HG03108 (cell line): ENCODE data around the gene TMEM161A.
"Not testable (repeated sequence)": the region's sequence is repeated elsewhere in the genome, so short reads cannot be mapped to it uniquely, and the experiment has no call there.

ENCODE experiments used
- ATAC-seq: cut with Tn5 transposase; IDR thresholded peaks from one replicate; pipeline ENCODE4 v1.9.1; 2021; ENCODE audit warnings: moderate library complexity; ENCODE audit not compliant: unreplicated experiment

TMEM161A gene

GRCh38 chr19:19122902-19123301 lies 15.4 kb downstream of the TMEM161A start:
- ATAC-seq, result no peak

- no peak for ATAC-seq
These were observed 16.9 kb downstream of the TMEM161A start for GRCh38 chr19:19121371-19121770.

DNA sequence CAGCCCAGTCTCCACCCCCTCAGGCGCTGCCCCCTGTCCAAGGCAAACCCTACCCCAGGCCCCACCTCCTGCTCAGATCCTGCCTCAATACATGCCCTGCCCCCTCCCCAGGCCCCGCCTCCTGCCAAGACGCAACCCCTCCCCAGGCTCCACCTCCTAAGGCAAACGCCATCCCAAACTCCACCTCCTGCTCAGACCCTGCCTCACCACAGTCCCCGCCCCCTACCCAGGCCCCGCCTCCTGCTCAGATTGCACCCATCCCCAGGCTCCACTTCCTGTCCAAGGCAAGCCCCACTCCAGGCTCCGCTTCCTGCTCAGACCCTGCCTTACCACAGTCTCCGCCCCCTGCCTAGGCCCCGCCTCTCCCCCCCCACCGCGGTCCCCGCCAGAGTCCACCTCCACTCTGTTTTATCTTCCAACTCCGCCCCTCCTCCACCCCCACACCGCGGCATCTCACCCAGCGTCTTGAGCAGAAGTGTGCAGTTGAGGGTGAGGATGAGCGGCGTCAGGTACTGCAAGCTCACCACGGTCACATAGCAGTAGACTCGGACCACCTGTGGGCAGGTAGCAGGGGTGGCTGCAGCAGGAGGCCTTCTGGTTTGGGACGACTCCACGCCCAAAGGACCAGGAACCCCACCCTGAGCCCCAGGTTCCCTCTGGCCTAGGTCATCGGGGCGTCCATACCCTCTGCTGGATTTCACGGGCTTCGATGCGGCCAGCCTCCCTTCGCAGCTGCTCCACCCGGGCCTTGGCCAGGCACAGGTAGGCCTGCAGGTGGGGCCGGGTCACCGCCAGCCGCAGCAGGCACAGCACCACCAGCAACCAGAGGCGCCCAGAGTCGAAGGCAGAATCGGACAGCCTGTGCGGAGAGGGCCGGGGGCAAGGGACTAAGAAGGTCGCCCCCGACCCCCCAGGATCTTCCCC lies 17.7 kb downstream of the TMEM161A start:
- no peak for ATAC-seq

DNA sequence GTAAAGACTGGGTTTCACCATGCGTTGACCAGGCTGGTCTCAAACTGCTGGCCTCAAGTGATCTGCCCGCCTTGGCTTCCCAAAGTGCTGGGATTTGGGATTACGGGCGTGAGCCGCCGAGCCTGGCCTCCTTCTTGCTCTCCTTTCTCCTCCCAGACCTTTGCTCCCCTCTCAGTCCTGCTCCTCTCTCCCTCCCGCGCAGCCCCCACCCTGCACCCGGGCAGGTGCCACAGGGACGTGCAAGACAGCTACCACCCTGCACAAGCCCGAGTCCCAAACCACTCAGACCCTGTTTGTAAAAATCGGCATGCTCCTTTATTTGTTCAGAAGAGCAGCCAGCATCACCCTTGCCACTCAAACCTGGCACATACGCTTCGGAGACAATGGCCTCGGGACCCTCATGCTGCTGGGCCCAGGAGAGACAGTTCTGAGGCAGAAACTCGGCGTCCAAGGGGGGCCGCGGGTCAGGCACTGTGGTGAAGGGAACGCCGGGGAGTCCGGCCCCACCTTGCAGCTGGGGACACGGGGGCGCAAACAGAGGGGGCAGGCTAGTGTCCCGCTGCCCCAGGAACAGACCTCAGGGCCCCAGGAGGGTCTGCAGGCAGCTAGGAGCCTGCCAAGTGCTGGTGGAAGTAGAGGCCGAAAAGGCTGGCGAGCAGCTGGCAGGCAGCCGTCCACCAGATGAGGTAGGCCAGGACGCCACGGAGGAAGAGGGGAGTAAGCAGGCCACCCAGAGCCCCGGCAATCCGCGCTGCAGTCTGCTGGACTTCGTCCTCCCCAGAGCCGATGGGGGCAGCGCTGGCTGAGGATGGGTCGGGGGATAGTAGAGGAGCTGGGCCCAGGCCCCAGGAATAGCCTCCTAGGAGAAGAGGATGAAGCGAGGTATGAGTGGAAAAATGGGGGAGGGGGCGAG lies 18.7 kb downstream of the TMEM161A start:
- no peak for ATAC-seq

DNA sequence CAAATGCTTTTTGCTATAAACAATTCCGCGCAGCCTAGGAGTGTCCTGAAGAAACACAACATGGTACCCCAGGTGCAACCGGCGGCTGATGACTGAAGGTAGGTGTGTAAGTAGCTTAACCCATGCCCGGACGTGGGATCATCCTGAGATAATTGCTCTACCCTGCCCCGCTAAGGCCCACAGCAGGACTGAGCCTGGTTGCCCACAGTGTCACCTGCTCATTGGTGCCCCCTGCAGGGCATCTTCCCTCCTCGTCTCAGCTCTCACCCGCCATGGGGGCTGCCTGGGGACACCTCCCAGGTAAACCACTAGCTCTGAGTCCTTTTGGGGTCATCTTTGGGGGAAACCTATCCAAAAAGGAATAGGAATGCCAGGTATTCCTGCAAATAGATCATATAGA lies 22.3 kb downstream of the TMEM161A start:
- no peak for ATAC-seq

GRCh38 chr19:19113040-19113626 lies 25.1 kb downstream of the TMEM161A start:
- no peak for ATAC-seq

DNA sequence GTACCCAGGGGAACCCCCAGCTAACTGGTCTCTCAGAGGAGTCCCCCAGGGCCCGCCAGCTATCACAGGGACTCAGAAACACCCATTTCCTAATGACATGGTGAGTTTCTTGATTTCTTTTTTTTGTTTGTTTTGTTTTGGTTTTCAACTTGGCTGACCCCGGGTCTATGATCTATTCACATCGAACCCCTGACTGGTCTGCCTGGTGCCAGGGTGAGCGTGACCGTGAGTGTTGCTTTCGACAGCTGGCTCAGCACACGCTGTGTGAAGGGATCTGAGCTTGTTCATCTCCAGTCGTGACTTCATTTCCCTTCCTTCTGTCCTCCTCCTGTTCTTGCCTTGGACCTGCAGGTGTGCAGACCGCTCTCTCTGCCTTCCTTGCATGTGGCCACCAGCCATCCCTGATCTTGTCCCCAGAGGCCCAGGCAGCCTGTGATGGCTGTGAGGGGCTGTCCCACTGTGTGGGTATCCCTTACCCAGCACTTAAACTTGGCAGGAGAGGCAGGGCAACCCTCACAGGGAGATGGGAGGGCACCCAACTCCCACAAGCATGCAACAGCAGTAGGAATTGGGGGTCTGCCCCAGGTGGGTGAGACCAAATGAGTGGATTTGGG lies 26.2 kb downstream of the TMEM161A start:
- ATAC-seq, result no peak

GRCh38 chr19:19111136-19111835 lies 27.0 kb downstream of the TMEM161A start:
- ATAC-seq, result no peak

- ATAC-seq, result no peak
These were observed 27.7 kb downstream of the TMEM161A start for GRCh38 chr19:19110410-19111135.

- no peak for ATAC-seq
These were observed 28.7 kb downstream of the TMEM161A start for GRCh38 chr19:19109601-19110000.

DNA sequence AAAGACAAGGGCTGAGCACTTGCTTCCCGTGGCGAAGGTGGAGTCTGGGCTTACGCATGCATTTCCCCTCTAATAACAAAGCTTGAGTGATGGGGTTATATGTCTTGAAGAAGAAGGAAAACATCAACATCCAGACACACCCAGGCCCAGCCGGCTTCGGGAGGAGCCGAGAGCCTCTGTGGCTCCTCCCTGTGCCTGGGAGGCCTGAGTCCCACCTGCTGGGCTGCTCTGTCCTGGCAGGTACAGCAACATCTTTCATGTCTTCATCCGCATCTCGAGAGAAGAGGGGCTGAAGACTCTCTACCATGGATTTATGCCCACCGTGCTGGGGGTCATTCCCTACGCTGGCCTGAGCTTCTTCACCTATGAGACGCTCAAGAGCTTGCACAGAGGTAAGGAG lies 30.6 kb downstream of the TMEM161A start:
- ATAC-seq, result no peak

DNA sequence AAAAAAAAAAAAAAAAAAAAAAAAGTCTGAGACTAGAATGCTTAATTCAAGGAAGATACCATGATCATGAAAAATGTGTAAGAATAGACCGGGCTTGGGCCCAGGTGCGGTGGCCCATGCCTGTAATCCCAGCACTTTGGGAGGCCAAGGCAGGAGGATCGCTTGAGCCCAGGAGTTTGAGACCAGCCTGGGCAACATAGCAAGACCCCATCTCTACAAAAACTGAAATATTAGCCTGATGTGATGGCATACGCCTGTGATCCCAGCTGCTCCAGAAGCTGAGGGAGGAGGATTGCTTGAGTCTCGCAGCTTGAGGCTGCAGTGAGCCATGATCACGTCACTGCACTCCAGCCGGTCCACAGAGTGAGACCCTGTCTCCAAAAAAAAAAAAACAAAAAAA lies 31.3 kb downstream of the TMEM161A start:
- ATAC-seq, result not testable (repeated sequence)

- no peak for ATAC-seq
These were observed 32.2 kb downstream of the TMEM161A start for GRCh38 chr19:19106056-19106551.

- ATAC-seq, result no peak
These were observed 32.8 kb downstream of the TMEM161A start for GRCh38 chr19:19105365-19106055.

DNA sequence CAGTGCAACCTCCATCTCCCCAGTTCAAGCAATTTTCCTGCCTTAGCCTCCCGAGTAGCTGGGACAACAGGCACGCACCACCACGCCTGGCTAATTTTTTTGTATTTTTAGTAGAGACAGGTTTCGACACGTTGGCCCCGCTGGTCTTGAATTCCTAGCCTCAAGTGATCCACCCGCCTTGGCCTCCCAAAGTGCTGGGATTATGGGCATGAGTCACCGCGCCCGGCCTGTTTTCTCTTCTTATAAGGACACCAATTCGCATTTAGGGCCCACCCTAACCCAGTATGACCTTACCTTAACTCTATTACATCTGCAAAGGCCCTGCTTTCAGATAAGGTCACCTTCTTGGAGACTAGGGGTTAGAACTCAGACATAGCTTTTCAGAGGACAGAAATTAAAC lies 35.1 kb downstream of the TMEM161A start:
- no peak for ATAC-seq

- ATAC-seq, result not testable (repeated sequence)
These were observed 35.7 kb downstream of the TMEM161A start for GRCh38 chr19:19102566-19102965.

- no peak for ATAC-seq
These were observed 36.7 kb downstream of the TMEM161A start for GRCh38 chr19:19101540-19101939.

GRCh38 chr19:19098703-19099632 lies 39.3 kb downstream of the TMEM161A start:
- ATAC-seq, result no peak
